Prostate gland (tissue), 2 donors: ENCODE data around the gene DCAF11. TPM values are rescaled to one million over a fixed set of nuclear protein-coding genes. Genes with fewer than 3 reads are reported as not detected.

Experiments used
- DNase-seq: peaks from one replicate; pipeline ENCODE4 v3.0.0-alpha.2; 2019; ENCODE audit warnings: low spot score
- H3K27ac ChIP-seq, 2 donors: fragments of 200-600 bp; sonication (generic); 2 replicates each; pipeline ENCODE4 v1.5.1; 2017 to 2019
- H3K27me3 ChIP-seq: fragments of 200-600 bp; sonication (generic); replicated peaks from 2 replicates; pipeline ENCODE4 v1.5.1; 2019; ENCODE audit not compliant: insufficient read depth
- H3K36me3 ChIP-seq, 2 donors: fragments of 200-600 bp; sonication (generic); 1 replicate in 1 of 2; 2 replicates in 1 of 2; pipeline versions ENCODE4 v1.5.1 to v1.8.1; 2017 to 2019
- H3K4me1 ChIP-seq: fragments of 200-600 bp; sonication (generic); replicated peaks from 2 replicates; pipeline ENCODE4 v1.5.1; 2019
- H3K4me3 ChIP-seq, 2 donors: fragments of 200-600 bp; sonication (generic); 2 replicates each; pipeline ENCODE4 v1.5.1; 2017 to 2019
- H3K9me3 ChIP-seq: fragments of 200-600 bp; sonication (generic); 2 replicates; pipeline ENCODE4 v1.5.1; 2017
- CTCF ChIP-seq, 4 experiments: fragments of 200-600 bp in 2 of 4; fragments of 450-650 bp in 2 of 4; sonication (generic) in 2 of 4; IDR thresholded peaks; 1 replicate in 3 of 4; 2 replicates in 1 of 4; pipeline ENCODE4 v1.5.1; 2016 to 2019; ENCODE audit warnings: antibody characterized with exemption in 4 of 4, mild to moderate bottlenecking in 2 of 4, moderate library complexity in 2 of 4
- POLR2A ChIP-seq: fragments of 450-650 bp; IDR thresholded peaks from one replicate; pipeline ENCODE4 v1.6.1; 2016; ENCODE audit warnings: antibody characterized with exemption, mild to moderate bottlenecking
- POLR2AphosphoS5 ChIP-seq: sonication (generic); formaldehyde crosslinking; IDR thresholded peaks from one replicate; pipeline ENCODE4 v1.6.1; 2017; ENCODE audit warnings: antibody characterized with exemption
- WGBS: methylation state at CpG from one replicate; pipeline ENCODE4 v1.1.5; 2018; 5-methylcytosine and 5-hydroxymethylcytosine counted together
- intact Hi-C: fragments of 100-400 bp; cut with DNase I; formaldehyde crosslinking; loops from one replicate; pipeline ENCODE4 v1.14.2; 2022
- total RNA-seq, 2 donors: library from RNA; depleted of rRNA; stranded (reverse); fragments of >200 nt; gene quantifications; one replicate each; pipeline ENCODE4 v1.1.0, GENCODE V29; 2016

The DCAF11 gene
- 100 to 1,000 TPM; 111 to 115 TPM for total RNA-seq

DNA sequence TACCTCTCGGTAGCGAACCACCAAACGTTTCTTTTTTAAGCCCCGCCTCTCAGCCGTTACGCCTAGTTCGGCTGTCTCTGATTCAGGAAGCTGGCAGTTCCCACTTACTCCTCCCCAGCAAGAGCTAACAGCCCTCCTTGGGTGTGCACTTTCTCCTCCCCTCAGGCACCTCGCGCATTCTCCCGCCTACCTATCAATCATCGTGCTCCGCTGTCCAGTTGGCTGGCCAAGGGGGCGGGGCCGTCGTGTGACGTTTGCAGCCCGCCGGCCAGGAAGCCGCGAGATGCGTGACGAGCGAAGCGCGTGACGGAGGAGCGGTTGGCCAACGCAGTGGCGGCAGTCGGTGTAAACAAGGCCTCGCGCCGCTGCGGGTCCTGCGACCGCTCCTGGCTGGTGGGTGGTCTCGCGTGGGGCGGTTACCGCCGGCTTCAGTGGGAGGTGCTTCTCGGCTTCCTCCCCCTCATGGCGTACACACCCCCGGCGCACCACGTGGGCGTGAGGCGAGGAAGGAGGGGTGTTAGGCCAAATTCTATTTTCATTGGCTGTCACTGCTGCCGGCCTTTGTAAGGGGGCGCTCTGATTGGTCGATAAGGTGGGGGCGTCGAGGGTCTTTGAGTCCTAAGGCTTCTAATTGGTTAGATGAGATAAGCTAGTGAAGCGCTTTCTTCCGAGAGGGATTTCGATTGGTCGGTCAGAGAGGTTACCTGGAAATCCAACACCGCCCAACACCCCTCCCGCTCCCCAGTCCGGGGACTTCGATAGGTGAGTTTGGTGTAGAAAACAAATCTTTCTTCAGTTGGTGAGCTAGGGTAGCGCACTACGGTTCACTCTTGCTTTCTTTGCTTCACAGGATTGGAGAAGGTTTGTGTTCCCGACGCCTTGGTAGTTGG is at the start of gene DCAF11, which contains the start of gene NRL:
DCAF11 (plus strand) TSS at position 246 of the 890 bp plus-strand sequence. CDS start 818 bp downstream, outside the sequence.
NRL (minus strand) TSS at position 418 of the 890 bp plus-strand sequence. CDS start 32,101 bp downstream, outside the sequence.
- H3K4me1 ChIP-seq, result peaks cover 4% of the 10 kb centered on the region
- intact Hi-C loops, result loop anchor here (2.0 kb wide), 2 partner anchors 20 to 26 kb away; partner anchors contain the start of genes EMC9 and PCK2
- DNase-seq, result peak; percentile 99
- H3K4me3 ChIP-seq, result peak within 1 kb of the TSS; percentile 62 to 69
- TF ChIP-seq POLR2A, result peak; percentile 84
- TF ChIP-seq POLR2AphosphoS5, result peak; percentile 93
- TF ChIP-seq CTCF (IDR thresholded peaks at IDR 0.05), result peak in 1 of 4 experiments; percentile 2
- under 1% methylated on average over 64 of the region's 65 CpGs for WGBS
- H3K36me3 ChIP-seq, result peaks cover 2 to 14% of the 10 kb centered on the region in 2 donors
- H3K9me3 ChIP-seq, result no peaks in the 10 kb centered on the region
- peak within 1 kb of the TSS; percentile 99 for H3K27ac ChIP-seq
- H3K27me3 ChIP-seq, result no peaks in the 10 kb centered on the region

DNA sequence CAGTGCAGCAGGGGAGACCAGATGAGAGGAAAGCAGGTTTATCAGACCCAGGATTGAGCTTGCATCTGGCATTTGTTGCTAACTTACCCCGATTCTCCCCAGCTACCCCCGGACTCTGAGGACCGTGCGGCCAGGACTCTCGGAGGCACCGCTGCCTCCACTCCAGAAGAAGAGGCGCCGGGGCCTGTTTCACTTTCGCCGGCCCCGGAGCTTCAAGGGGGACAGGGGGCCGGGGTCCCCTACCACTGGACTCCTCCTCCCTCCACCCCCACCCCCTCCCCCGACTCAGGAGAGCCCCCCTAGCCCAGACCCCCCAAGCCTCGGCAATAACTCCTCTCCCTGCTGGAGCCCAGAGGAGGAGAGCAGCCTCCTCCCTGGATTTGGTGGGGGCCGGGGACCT is 49.7 kb upstream of the DCAF11 start:
- no peak overlapping the region for H3K4me3 ChIP-seq
- intact Hi-C loops, result no loop called here
- H3K27me3 ChIP-seq, result no peaks in the 10 kb centered on the region
- H3K27ac ChIP-seq, result no peak overlapping the region
- no peaks in the 10 kb centered on the region for H3K36me3 ChIP-seq
- H3K4me1 ChIP-seq, result no peaks in the 10 kb centered on the region
- no peak for TF ChIP-seq POLR2A
- no peak for TF ChIP-seq POLR2AphosphoS5
- no peak for TF ChIP-seq CTCF (IDR thresholded peaks at IDR 0.05)
- H3K9me3 ChIP-seq, result no peaks in the 10 kb centered on the region
- 93% methylated on average over 14 of the region's 15 CpGs for WGBS
- no peak for DNase-seq

GRCh38 chr14:24065408-24065807 is 49.2 kb upstream of the DCAF11 start:
- Histone ChIP-seq H3K9me3 (no peaks in the 10 kb centered on the region), H3K4me1 (no peaks in the 10 kb centered on the region), H3K4me3 (no peak overlapping the region), H3K36me3 (no peaks in the 10 kb centered on the region), H3K27me3 (no peaks in the 10 kb centered on the region), H3K27ac (no peak overlapping the region)
- TF ChIP-seq CTCF (IDR thresholded peaks at IDR 0.05) (no peak), POLR2A (no peak), POLR2AphosphoS5 (no peak)
- intact Hi-C loops, result no loop called here
- no peak for DNase-seq
- 84% methylated on average over 8 of the region's 8 CpGs for WGBS

- no peaks in the 10 kb centered on the region for H3K4me1 ChIP-seq
- DNase-seq, result no peak
- H3K36me3 ChIP-seq, result no peaks in the 10 kb centered on the region
- 74% methylated on average over 8 of the region's 8 CpGs for WGBS
- TF ChIP-seq CTCF (IDR thresholded peaks at IDR 0.05) (no peak), POLR2A (no peak), POLR2AphosphoS5 (peak; percentile 7)
- H3K27ac ChIP-seq, result no peak overlapping the region
- intact Hi-C loops, result no loop called here
- H3K27me3 ChIP-seq, result no peaks in the 10 kb centered on the region
- H3K4me3 ChIP-seq, result no peak overlapping the region
- no peaks in the 10 kb centered on the region for H3K9me3 ChIP-seq
Observed at GRCh38 chr14:24066496-24067132, 48.0 kb upstream of the DCAF11 start.
